Stimulated activated CD4-positive, alpha-beta T cell treated with anti-CD3 and anti-CD28 coated beads, Interleukin-4, amount 100 ng/mL, for 48 hours (primary cell): Measurements from ENCODE around the gene PAGE1.
"Not testable (repeated sequence)": the region's sequence is repeated elsewhere in the genome, so short reads cannot be mapped to it uniquely, and the experiment has no call there.

Experiments used
- DNase-seq, 2 donors: peaks; one replicate each; pipeline ENCODE4 v3.0.0-alpha.2; 2020; ENCODE audit warnings: low read depth in 2 of 2

The PAGE1 gene, protein sequence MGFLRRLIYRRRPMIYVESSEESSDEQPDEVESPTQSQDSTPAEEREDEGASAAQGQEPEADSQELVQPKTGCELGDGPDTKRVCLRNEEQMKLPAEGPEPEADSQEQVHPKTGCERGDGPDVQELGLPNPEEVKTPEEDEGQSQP

DNA sequence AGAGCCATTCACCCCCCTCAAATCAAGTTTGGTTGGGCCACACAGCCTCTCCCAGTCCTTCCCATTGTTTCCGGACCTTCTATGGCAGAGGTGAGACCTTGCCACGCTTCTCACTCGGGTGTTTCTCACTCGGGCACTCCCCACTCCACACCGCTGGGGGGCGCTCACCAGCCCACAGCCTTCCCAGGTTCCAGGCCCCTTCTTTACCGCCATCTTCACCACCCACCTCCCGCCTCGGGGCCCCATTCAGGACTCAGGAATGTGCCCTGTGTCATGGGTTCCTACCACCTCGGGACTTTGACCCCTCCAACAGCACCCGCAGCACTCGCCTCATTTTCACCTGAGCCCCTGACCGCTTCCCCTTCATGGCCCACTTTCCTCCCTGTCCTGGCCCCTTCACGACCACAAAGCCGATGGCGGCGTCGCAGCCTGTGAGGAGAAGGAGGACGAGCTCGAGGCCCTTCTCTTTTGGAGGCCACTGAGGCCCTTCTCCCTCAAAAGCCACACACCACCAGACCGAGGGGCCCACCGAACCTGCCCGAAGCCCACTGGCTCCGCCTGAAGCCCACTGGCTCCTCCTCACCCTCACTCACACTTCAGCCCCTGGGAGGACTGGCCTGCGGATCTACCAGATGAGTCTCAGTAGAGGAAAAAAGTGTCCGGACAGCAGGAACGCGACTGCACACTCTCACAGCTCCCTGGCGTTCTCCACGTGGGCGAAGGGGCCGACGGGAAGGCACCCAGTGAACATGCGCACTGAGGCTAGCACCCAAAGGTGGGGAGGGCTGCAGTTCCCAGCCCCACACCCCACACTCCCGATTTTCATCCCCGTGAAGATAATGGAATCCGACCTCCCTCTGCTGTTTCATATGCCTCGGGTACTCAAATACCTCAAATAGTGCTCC, at the start of gene PAGE1:
Gene PAGE1 (minus strand): TSS at position 709 of the 905 bp plus-strand sequence. CDS start 1,214 bp downstream, outside the sequence.
- DNase-seq = no peak

DNA sequence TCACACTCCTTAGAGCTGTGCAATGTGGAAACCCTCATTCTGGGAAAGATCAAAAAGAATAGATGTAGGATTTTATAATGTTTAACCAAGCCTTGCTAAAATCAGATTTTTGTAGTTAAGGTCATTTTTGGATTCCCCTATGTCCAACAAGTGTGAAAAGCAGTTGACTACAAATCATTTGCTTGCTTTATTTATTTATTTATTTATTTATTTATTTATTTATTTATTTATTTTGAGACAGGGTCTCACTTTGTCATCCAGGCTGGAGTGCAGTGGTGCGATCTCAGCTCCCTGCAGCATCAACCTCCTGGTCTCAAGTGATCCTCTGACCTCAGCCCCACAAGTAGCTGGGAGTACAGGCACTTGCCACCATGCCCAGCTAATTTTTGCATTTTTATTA, 45.7 kb upstream of the PAGE1 start:
- not testable (repeated sequence) for DNase-seq

DNA sequence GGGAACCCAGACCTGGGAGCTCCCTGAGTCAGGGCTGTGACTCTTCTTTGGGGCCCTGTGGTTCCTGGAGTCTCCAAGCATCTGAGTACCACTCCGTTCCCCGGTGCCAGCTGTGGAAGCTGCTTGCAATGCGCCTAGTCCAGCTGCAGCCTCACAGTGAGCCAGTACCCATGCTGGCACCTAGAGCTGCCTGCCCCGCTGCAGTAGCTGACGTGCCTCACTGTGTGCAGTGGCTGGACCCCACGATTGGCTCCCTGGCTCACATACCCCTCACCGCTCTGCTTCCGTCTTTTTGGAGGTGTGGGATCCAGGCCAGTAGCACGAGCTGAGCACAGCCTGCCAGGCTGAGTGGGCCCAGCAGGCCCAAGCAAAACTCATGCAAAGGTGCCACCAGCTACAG, 32.1 kb upstream of the PAGE1 start:
- DNase-seq = no peak

DNA sequence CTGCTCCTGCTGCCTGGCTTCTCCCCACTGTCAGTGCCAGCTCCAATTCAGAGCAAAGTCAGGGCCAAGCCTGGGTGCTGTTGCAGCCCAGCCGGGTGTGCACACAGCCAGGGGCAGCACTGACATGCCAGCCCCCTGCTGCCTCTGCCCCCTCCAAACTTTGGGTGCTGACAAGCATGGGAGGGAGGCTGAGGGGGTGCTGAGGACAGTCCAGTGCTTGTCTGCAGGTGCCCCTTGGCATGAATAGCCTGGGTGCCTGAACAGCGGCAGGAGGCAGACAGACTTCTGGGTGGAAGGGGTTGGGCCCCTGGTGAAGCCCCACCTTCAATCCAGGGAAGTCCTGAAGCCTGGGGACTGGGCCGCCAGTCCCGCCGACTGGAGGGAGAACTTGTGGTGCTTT, 31.2 kb upstream of the PAGE1 start:
- no peak for DNase-seq

DNA sequence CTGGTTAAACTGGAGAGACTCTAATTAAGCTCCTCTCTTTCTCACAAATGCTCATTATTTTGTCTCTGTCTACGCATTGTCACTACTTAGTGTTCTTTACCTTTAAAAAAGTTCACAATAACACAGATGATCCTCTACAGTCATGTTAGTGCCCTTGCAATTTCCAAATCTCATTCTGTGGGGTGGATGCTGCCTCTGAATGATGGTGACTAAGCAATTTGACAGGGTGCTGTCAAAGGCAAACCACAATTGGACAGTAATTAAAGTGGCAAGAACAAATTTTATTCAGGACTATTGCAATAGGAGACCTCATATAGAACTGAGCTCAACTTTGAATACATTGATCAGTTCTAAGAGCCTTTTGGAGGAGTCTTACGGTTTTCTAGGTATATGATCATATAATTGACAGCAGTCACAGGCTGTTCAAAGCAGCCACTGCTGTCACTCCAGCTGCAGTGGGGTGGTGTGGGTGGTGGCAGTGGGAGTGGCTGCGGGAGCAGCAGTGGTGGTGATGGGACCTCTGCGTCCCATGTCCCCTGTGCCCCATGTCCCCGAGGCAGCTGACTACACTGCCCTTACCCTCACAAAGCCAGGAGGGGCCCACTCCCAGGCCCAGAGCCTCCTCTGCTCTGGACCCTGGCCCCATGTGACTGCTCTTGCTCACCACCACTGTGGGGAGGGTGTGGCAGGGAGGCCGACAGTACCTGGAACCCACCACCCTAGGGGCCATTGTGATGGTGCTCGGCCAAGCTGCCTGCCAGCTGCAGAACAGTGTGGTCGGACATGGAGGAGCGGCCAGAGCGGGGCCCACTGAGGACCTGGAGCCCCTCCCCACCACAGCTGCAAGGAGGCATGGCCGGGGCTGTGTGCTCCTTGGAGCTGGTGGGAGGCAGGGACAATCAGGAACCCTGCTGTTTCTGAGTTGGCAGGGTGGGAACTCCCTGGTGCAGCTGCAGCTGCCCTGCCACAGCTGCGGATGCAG, 30.4 kb upstream of the PAGE1 start:
- DNase-seq = no peak

DNA sequence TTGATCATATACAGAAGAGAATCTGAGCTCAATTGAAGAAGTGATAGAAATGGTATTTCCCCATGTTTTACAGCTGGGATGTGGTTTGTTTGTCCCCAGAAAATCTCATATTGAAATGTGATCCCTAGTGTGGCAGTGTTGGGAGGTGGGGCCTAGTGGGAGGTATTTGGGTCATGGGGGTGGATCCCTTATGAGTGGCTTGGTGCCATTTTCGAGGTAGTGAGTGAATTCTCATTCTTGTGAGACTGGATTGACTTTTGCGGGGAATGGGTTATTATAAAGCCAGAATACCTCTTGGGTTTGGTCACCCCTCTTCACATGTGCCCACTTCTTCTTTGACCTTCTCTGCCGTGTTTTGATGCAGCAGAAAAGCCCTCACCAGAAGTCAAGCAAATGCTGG, 29.6 kb upstream of the PAGE1 start:
- no peak for DNase-seq

DNA sequence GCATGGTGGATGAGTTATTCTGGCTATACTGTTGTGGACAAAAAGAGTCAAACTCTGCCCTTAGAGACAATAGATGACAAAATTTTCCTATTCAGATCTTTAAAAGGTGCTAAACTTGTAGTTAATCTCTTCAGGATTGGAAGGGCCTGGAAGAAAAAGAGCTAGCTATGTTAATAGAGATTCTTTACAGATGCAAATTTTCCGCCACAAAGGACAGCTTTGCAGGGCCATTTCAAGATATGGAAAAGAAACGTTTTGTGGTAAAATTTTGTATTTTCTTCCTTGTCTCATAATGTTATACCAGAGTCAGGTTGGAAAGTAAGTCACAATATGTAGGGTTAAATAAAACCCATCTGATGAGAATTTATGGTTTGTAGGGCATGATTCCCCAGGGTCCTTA, 24.3 kb upstream of the PAGE1 start:
- not testable (repeated sequence) for DNase-seq

DNA sequence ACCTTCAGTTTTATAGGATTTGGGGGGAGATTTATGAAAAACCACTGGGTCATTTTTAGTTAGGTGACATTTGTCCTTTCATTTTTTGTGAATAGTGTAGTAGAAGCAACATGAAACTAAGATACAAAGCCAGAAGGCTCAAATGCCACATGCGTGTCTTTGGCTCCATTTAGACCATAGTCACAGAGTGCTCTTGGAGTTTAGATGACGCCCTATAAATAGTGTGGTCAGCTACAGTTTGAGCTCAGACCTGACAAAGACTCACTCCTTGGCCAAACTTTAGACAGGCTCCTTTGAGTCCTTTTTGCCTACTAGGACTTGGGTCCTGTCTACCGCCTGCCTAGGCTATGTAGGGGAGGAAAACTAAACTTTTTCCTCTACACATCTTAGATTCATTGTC, 16.8 kb upstream of the PAGE1 start:
- DNase-seq = no peak

DNA sequence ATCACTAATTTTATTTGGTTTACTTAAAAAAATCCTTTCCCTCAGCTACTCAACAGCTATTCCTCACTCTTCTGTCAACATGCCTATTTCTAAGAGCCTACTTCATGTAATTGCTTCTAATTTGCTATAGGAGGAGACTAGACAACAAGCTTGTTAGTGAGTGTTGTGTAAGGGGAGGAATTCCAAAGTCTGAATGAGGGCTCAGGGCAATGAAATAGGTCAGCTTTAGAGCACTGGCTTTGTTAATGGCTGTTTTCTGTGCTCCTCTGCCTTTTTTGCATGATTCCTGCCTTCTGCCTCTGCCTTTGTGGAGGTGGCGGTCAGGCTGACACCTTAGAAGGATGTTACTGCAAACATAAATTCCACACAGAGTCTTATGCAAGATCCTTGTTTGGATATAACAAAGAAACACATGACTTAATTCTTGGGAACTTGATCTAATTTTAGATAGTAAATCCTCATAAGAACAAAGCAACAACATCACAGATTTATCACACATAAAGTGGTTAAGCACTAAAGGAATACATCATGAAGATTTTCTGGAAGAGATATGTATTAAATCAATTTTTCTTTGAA, 15.0 kb upstream of the PAGE1 start:
- DNase-seq = no peak

DNA sequence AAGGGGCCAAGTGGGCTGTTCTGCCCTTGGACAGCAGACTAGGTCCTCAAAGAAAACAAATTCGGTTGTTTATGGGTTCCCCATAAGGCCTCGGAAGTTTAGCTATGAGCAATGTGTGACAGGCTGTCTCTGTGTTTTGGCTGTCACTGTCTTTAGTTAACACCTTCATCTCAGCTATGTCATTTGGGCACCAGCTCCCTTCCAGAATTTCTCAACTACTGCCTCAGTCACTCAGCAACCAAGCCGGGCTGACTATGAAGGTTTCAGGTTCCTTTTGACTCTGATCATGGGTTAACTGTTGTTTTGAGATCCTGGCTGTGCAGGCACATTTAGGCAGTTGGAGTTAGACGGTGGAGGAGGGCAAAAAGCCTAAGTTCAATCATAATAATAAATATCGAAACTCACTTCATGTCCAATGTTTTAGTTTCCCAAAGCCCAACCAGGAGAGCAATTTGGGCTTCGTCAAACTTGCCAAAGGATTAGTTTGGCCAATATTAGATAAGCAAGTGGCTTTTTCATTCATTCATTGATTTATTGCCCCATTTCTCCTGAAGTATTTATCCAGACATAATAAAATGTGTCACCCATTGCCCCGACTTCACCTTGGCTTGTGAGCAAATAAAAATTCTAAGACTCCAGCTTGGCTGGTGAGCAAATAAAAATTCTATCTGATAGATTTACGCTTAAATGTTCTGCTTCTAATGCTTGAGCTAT, 9.1 kb upstream of the PAGE1 start:
- DNase-seq = no peak

DNA sequence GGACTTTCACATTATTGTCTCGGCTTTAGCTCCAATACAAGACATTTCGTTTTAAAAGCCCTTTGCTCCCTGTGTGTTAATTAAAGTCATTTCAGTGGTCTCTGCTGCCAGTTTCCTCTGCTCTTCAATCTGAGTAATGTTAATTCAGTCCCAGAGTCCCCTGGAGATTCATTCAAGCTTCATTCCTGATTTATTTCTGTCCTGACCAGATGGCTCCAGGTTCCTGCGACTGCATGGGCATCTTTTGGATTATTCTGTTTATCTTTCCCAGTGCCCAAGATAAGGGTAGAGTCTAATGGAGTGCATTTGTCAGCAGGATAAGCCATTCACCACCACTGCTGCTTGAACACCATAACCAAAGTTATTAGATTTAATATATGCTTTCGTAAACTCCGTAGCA, 6.1 kb upstream of the PAGE1 start:
- DNase-seq = no peak

DNA sequence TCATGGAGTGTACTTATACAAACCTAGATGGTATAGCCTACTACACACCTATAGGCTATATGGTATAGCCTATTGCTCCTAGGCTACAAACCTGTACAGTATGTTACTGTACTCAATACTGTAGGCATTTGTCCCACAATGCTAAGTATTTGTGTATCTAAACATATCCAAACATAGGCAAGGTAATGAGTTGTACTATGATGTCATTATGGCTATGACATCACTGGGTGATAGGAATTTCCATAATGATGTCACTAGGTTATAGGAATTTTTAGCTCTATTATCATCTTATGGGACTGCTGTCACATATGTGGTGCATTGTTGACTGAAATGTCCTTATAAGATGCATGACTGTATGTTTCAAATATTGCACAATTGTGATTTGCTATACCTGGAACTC, 5.5 kb upstream of the PAGE1 start:
- no peak for DNase-seq

DNA sequence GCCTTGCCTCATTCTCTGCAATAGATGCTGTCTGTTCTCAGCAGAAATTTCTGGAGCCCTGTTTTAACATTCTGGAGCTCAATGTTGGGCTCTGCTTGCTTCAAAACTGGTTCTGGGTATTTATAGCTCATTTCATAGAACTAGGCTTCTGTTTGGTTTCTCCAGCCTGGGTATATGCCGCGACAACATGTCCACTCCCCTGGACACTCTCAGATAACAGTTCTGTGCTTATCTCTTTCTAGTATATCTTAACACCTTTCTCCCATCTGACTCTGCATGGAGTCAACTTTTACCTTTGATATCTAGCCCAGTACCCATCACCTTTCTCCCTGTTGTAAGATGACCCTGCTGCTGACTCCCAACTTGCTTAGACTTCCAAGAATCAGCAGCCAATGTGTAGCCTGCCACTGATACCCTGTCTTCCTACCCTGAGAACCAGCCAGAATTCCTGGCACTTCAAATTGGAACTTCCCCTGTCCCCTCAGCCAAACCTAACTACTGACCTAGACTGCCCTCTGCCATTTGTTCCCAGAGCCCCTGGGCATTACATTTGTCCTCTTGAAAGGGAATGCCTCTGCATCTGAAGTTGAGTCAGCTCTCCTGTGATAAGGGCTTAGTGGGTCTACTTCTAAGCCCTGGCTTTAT, 20.6 kb downstream of the PAGE1 start:
- DNase-seq = no peak

DNA sequence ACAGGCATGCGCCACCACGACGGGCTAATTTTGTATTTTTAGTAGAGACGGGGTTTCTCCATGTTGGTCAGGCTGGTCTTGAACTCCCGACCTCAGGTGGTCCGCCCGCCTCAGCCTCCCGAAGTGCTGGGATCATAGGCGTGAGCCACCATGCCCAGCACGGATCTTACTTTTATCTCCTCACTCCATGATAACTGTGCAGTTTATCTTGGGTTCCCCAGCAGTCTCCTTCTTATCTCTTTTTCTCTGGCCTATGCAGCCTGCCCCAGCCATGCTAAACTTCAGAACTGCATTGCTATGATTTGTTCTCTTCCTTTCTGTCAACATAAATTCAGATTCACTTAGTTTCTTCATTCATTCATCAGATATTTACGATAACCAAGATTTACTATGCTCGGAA, 22.4 kb downstream of the PAGE1 start:
- DNase-seq = no peak

DNA sequence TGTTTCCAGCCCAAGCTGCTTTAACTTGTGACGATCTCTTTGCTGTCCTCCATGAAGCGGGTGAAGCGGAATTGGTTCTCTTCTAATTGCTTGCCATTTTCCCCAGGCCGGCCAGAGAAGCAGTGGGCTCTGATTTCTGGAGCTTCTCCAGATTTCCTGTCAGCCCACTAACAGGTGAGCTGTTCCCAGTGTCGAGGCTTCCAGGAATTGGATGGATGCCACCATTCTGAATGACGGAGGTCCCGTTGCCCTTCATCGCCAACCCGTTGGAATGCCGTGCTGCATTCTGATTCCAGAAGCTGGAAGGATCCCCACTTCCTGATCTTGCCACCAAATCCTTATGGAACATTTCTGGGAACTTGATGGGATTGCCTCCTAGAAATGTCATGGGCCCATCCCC, 31.0 kb downstream of the PAGE1 start:
- no peak for DNase-seq

DNA sequence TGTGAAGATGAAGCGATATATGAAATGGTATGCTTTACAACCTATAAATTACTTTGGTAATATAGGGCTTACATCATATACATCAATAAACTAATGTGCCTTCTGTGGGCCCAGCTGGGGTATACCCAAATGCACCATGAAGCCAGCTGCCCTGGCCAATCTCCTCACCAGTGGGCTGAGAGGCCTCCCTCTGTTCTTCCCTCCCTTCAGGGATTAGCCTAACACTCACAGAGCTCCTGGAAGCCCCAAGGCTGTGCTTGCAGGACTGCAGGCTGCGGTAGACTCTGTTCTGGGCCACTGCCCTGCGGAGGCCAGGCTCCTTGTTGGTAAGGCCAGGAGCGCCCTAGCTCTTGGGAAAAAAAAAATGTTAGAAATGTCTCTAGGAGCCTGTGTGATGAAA, 33.9 kb downstream of the PAGE1 start:
- no peak for DNase-seq

DNA sequence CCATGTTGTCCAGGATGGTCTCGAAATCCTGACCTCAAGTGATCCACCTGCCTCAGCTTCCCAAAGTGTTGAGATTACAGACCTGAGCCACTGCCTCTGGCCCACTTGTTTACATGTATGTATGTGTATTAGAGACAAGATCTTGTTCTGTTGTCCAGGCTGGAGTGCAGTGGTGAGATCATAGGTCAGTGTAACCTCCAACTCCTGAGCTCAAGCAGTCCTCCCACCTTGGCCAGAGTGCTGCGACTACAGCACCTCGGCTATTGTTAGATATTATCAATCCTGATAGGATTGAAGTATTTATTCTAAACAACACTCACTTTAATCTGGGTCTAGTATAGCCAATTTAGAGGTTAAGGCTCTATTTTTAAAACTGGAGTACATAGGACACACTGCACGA, 36.0 kb downstream of the PAGE1 start:
- DNase-seq = no peak

DNA sequence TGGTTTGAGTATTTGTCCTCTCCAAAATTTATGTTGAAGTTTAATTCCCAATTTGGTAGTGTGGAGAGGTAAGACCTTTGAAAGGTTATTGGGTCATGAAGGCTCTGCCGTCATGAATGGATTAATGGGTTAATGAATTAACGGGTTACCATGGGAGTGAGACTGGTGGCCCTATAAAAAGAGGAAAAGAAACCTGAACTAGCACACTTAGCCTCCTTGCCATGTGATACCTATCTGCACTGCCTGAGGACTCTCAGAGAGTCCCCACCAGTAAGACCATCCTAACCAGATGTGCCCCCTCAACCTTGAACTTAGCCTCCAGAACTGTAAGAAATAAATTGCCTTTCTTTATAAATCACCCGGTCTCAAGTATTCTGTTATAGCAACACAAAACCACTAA, 39.3 kb downstream of the PAGE1 start:
- DNase-seq = no peak

DNA sequence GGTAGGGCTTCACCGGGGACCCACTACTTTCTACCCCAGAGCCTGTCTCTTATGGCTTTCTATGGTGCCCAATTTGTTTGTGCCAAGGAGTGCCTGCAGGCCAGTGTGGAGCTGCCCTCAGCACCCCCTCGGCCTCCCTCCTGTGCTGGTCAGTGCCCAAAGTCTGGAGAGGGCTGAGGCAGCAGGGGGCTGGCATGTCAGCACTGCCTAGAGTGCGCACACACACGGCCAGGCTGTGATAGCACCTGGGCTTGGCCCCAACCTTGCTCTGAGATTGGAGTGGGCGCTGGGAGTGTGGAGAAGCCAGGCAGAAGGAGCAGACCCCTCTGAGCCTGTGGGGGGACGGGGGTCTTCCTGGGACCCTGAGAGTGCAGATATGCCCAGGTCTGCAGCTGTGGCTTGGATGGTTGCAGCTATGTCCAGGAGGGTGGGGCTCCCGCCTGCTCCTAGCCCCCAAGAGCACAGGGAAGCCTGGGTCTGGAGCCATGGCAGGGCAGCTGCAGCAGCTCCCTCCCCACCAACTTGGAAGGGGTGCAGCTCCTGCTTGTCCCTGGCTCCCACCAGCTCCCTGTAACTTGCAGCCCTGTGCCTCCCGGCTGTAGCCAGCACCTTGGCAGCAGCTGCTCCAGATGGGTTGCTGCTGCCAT, 50.7 kb downstream of the PAGE1 start:
- no peak for DNase-seq
